Measurements from ENCODE around the gene GRAP2. TPM values are rescaled to one million over a fixed set of nuclear protein-coding genes. Genes with fewer than 3 reads are reported as not detected.

GRAP2 gene
- total and polyA plus RNA-seq, 2 of the 8 experiments (the other 6 are each of a cell fraction or from before 2014, with no cell fraction given) = 0.08 TPM; not detected in 1

DNA sequence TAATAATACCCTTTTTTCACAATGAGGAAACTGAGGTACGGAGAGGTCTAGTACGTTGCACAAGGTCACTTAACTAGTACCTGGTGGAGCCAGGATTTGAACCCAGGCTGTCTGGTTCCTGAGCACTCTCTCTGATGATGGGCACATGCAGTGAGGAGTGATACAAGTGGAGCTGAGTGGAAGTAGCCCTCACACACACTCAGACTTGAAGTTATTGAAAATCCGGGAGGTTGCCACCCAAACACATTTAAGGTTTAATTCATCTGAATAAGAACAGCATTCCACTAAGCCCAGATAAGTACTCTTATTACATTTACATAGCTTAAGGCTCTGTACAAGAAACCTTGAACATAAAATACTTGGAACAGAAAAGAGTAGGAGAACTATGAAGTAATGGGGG lies 4.8 kb downstream of the GRAP2 start (continued):
- TF ChIP-seq KDM4A (IDR thresholded peaks at IDR 0.05; ENCODE audit: low read depth, low read length, severe bottlenecking) (no peak), MAFK (IDR thresholded peaks at IDR 0.05; ENCODE audit: low read depth, low read length) (no peak)
- TF ChIP-seq, protein P1, sequence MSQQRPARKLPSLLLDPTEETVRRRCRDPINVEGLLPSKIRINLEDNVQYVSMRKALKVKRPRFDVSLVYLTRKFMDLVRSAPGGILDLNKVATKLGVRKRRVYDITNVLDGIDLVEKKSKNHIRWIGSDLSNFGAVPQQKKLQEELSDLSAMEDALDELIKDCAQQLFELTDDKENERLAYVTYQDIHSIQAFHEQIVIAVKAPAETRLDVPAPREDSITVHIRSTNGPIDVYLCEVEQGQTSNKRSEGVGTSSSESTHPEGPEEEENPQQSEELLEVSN (IDR thresholded peaks at IDR 0.05) = no peak

All from H1 (cell line).